HG03342 (cell line): ENCODE measurements around the gene GPR176.
A peak's percentile ranks its signal among the peaks of the same experiment; 100 is the strongest.

Source experiments
- ATAC-seq: cut with Tn5 transposase; IDR thresholded peaks from one replicate; pipeline ENCODE4 v1.9.1; 2021; ENCODE audit warnings: mild to moderate bottlenecking, moderate library complexity; ENCODE audit not compliant: unreplicated experiment

The GPR176 gene

DNA sequence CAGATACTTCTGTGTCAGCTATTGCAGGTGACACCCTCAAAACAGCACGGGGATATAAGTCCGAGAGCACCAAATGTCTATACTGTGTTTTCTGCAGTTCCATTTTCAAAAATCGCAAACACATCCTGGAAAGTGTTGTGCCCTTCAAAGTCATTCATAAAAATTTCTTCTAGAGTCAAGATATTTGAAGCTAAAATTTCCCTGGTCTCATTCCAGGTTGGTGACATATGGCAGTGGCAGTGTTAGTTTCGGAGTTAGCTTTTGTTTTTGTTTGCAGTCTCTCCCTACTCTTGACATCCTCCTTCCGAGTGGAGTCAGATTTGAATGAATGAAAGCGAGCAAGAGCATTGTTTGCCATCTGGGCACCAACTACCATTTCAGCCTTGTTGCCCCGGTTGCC is 134.2 kb downstream of the GPR176 start:
- ATAC-seq, result no peak

DNA sequence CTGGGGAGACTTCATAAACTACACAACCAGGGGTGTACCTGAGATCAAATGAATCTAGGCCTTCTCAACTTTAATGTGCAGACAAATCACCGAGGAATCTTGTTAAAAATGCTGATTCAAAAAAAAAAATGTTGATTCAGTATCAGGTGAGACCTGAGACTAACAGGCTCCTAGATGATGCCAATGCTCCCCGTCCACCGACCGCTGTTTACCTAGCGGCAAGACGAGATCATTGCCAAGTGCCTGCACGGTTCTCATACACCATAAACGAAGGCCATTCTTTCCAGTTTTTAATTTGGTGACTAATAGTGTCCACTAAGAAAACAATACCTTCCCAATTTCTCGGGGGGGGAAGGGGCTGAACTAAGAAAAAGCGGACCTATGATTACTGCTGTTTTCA is 134.9 kb downstream of the GPR176 start:
- no peak for ATAC-seq

DNA sequence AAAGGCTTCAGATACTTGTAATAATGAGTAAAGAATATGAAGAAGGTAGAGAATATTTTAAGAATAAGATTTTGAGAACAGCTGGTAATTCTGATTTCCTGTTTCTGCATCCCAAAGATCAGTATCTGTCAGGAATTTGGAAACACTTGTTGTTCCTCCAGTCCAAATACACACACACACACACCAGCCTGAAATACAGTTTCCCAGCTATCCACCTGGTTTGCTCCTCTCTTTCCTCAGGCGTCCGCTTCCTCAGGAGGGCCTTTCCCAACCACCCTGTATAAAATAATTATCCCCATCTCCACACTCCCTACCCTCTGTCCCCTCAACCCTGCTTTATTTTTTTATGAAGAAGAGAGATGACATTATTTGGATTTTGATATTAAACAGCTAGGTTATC is 135.4 kb downstream of the GPR176 start:
- no peak for ATAC-seq

DNA sequence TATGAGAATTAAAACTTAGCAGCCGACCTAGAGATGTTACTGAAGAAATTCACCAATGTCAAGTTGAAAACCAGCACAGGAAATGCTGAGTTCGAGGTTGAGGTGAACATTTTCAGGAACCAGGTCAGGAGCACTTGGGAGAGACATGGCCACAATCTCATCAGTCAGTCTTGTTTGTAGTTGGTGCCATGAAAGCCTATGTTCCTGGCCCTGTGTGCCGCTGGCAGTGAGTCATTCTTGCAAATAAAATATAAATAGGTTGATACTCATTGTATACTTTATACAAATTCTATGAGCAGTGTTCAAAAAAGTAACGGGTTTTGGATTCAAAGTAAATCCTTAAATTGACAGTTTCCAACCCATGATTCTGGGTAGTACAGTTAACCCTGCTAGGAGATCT is 135.9 kb downstream of the GPR176 start:
- ATAC-seq, result no peak

DNA sequence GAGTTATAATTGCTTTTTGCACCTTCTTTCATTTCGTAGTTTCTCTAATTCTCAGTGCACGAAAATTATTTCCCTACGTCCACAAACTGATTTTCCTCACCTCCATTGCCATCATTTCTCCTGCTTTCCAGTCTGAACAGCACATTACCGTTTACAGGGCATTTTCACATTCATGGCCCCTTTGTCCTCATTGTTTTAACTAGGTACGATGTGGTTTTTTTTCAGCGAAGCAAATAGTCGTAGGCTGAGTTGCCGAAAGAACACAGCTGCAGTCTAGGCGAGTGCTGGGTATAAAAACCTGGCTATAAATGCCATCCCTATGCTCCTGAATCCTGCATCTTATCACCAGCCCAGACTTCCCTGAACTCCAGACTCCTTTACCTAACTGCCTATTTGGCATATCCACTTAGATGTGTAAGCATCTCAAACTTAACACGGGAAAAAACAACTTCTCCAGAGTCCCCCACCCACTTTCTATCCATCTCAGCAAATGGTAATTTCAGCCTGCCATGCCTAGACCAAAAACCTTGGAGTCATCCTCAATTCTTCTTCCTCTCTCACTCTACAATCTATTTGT is 136.7 kb downstream of the GPR176 start:
- no peak for ATAC-seq

DNA sequence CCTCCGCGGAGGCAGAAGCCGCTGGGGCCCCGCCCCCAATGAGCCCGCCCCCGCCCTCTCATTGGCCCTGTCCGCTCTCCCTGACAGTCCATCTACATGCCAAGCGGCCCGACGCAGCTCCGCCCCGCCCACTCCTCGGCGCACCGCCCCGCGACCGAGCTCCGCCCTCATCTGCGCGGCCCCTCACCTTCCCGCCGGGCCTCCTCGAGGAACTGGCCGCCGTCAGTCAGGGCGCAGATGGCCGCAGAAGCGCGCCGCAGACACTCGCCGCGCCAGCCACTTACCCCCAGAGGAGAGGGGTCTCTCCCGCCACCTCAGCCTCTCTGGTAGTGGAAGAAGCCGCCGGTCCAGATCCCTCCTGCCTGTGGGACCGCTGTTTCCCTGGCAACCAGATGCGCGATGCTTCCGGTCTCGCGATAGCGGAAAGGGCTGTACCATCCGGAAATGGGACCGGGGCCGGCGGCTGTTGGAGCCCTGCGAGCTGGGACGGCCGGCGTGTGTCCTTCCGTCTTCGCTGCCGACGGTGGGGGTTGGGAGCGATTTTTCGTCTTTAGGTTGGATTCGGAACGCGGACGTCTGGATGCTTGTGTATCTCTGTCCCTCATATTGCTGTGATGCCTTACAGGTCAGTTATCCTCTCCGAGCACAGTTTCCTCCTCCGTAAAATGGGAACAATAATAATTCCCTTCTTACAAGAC is 137.5 kb downstream of the GPR176 start, which contains the start of gene FSIP1:
Gene FSIP1, minus strand, starts transcription at position 401 of the 698 bp plus-strand sequence. CDS start 6,317 bp downstream, outside the sequence.
- ATAC-seq, result peak; percentile 94

DNA sequence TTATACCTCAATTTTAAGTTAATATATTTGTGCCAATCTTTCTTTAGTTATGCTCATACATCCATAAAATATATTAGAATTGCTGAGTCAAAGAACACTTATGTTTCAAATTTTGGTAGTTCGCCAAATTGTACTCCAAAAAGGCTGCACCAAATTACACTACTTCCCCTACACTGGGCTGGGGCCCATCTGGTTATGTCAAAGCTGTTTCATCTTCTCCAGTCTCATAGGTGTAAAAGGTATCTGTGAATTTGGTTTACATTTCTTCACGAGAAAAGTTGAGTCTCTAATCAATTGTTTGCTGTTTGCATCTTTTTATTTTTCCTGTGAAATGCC is 138.1 kb downstream of the GPR176 start:
- no peak for ATAC-seq

DNA sequence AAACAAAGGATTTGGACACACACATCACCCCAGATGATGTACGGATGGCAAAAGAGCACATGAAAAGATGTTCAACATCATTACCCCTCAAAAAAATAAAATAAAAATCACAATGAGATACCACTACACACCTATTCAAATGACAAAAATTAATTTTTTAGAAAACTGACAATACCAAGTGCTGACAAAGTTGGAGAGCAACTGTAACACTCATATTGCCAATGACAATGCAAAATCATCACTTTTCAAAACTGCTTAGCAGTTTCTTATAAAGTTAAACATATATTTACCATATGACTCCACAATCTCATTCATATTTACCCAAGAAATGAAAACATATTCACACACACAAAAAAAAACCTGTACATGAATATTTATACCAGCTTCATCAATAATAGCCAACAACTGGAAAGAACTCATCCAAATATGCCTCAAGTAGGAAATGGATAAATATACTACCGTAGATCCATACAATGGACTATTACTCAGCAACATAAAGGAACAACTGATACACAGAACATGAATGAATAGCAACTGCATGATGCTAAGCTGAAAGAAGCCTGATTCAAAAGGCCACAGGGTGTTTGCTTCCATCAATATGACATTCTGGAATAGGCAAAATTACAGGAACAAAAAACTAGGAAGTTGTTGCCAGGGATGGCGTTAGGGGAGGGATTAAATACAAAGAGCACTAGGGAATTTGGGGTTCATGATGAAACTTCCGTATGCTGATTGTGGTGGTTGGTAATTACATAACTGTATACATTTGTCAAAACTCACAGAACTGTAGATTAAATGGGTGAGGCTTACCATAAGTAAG is 138.7 kb downstream of the GPR176 start:
- ATAC-seq, result no peak

DNA sequence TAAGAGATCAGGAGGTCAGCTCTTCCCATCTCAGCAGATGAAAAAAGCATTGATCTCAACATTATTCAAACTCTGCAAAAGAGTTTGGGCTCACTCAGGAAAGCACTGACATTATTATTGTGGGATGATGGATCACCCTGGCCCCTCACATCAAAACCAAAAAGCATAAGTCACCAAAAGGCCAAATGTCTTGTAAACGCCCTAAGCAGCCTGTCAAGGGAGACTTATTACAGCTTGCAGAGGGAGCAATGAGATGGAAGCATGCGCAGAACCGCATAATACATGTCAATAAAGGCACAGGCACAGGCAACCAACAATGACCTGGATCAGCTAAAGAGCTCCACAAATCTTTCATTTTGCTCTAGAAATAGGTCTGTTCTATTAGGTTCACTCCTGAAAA is 142.0 kb downstream of the GPR176 start:
- ATAC-seq, result no peak

DNA sequence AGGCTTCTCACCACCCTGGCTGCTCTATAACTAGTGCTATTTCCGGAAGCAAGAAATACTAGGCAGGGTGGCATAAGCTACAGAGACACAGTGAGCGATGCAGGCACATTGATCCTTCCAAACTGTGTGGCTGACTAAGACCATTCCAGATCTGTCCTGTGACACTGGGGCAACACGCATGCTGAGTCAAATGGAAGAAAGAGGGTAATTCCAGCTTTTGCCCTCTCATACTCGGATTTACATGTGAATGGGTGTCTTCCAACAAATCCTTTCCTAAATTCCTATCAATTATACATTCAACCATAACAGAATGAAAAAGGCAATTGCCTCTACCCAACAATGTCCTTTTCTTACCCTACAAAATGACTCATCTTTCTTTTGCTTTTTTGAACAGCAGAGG is 142.6 kb downstream of the GPR176 start:
- no peak for ATAC-seq

DNA sequence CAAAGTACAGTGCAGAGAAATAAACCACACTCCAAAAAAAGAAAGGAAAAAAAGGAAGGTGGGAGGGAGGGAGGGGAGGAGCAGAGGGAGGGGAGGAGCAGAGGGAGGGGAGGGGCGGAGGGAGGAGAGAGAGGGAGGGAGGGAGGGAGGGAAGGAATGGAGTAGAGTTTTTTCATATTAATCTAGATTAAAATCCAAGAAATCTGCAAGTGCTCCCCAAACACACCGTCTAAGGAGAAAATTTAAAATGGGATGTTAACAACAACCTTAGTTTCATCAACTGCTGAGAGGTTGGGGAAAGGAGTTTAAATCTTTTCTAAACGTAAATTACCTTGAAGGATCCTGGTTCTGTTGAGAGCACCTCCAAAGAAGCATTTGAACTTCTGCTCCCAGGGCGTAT is 144.0 kb downstream of the GPR176 start:
- no peak for ATAC-seq

DNA sequence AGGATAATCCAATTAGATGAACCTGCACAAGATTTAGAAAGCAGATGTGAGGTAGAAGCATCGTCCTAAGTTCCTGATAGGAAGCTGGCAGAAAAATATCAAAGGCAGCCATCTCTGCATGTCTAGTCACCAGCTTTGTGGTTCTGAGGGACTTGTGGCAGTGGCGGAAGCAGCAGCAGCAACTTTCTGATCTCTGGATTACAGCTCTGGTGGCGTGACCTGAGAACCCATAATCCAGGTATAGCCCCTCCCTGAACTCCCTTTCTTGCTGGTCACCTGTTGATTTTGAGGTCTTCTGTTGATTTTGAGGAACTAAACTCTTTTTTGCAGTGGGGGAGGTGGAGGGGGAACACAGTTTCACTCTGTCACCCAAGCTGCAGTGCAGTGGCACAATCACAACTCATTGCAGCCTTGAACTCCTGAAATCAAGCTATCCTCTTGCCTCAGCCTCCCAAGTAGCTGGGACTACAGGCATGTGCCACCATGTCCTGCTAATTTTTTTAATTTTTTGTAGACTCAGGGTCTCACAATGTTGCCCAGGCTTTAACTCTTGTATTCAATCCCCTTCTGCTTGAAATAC is 145.3 kb downstream of the GPR176 start:
- ATAC-seq, result no peak

DNA sequence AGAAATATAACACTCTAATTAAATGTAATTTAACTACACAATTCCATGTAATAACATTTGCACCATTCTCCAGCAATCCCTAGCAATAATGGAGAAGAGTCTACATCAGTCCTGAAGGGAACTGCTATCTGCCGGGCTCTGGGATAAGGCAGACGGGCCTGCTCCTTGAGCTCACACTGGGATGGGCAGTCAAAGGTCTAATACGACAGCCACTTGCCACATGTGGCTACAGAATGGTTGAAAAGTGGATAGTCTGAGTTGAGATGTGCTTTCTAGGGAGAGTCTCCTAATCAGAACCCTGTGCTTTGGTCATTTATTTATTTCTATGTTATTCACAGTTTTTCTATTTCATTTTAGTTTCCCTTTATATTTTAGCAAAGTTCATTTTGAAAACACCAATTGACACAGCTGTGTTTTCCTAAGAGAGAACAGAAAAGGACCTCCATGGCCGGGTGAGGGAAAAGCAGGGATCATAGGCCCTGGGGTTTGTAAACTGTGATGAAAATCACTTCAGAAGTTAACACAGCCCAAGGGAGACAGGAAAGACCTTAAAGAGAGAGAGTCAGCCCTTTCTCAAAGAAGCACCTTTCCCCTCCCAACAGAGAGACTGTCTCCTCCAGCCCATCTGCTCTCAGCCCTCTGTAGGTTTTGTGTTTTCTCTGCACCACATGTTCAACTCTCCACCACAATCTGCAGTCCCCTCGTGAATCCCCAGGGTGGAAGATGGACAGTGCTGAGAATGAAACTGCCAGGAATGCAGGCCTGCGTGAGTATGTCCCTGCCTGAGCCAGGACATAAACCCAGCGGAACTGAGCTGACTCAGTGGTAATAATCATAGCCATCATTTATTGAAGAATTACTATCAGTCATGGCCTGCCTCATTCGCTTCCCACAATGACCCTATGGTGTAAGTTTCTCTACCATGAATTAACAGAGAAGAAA is 149.0 kb downstream of the GPR176 start:
- ATAC-seq, result no peak

DNA sequence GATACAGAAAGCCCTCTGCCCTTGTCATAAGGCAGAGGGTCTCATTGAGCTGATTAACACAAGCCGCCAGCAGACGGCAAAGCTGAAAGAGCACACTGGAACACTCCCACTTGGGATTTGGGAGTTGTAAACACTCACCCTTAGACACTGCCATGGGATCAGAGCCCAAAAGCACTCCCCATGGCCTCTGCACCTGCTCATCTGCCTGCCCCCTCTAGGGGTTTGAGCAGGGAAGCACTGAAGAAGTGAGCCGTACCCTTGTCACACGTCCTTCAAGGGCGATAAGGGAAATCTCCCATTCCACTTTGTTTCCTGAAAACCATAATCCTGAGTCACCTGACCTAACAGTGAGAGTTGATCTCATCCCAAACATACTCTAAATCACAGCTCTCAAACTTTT is 152.1 kb downstream of the GPR176 start:
- ATAC-seq, result no peak

DNA sequence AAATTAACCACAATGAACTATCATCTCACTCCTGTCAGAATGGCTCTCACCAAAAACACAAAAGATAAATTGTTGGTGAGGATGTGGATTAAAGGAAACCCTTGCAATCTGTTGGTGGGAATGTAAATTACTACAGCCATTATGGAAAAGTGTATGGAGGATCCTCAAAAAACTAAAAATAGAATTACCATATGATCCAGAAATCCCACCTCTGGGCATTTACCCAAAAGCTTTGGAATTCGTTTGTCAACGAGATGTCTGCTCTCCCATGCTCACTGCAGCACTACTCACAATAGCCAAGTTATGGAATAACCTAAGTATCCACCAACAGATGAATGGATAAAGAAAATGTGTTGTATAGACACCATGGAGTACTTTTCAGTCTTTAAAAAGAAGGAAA is 159.1 kb downstream of the GPR176 start:
- ATAC-seq, result no peak

DNA sequence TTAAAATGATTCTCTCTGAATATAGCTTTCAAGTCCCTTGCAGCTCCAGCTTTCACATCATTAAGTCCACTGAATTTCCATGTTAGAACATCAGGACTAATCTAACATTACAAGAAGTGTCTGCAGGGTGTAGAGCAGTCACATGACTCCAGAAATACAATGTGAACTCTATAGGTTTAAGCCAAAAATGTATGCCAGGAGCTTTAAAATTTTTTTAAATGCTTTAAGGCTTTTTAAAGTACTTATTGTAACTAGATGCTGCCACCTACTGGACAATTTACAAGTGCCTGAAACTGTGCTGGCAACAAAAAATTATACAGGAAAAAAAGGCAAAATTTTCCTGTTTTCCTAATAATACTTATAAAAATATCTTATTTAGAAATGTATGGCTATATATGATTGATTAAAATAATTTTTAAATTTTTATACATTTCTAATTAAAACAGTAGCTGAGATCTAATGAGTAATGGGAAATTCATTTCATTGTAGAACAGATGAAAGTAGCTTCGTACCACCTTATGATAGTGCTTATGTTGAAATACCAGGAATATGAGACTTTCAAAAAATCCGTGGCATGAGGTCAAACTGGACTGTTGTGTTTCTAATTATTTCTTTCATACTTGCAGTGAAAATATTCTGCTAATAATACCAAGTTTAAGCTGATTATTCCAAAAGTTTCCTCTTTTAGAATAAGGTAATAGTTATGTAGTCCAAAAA is 163.1 kb downstream of the GPR176 start:
- no peak for ATAC-seq

DNA sequence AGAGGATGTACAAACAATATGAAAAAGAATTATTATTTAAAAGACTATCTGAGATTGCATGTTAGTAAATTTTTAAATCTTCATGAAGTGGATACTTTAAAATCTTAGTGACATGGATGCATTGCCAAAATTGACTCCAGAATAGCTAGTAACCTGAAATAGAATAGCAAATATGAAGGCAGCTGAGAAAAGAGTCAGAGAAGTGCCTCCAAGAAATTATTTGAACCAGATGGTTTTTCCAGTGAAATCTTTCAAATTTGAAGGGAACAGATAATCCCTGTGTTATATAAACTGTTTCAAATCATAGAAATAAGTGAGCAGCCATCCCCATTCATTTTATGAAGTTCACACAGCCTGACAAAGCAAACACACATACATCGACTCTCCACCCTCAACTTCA is 167.1 kb downstream of the GPR176 start:
- ATAC-seq, result no peak

DNA sequence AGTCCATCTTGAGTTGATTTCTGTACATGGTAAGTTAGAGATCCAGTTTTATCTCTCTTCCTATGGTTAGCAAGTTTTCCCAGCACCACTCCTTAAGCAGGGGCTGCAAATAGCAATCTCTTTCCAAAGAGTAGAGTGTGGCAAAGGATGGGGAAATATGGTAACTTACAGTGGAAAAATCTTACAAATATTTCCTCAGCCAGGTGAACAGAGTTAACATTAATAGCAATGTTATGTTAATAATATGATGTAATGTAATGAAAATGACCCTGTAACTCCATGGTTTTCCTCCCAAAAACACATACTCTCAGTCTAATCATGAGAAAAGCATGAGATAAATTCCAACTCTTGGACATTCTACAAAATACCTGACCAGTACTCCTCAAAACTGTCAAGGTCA is 167.8 kb downstream of the GPR176 start:
- no peak for ATAC-seq
